GM18517 (cell line): ENCODE measurements around the gene DDX19B.
"Not testable (repeated sequence)": the region's sequence is repeated elsewhere in the genome, so short reads cannot be mapped to it uniquely, and the experiment has no call there.

Source experiments
- ATAC-seq: cut with Tn5 transposase; IDR thresholded peaks from one replicate; pipeline ENCODE4 v1.9.1; 2021; ENCODE audit warnings: mild to moderate bottlenecking, moderate library complexity; ENCODE audit not compliant: unreplicated experiment

The DDX19B gene

DNA sequence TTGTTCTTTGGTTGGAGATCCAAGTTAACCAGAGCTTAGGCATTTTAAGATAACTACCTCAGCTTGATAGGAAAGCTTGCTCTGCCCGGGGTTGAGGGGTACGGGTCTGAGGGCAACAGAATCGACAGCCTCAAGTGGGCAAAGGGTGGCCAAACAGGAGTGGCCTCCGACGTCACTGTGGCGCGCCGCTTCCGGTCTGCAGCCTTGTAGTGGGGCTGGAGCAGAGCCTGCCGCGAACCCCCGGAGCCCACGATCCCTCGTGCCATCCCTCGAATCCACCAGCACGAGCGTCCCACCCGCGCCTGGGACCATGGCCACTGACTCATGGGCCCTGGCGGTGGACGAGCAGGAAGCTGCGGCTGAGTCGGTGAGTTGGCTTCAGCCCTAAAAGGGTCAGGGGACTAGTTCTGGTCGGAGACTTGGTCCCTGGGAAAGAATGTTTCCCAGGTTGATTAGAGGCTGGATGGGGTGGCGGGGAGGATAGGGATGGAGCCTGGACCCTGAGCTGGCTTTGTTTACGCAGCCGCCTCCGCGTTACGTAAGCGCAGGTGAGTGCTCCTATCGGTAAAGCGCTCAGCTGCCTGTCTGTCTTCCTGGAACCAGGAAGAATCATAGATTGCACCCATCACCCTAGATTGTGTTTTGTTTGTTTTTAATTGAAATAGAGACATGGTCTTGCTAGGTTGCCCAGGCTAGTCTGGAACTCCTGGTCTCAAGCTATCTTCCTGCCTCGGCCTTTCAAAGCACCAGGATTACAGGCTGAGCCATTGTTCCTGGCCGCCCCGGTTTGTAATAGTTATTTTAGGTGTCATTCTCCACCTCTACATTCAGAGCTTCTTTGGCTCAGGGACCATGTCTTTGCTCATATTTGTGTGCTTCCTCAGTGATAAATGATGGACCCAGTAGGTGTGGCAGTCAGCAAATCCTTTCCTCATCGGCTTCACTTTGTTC lies at the start of gene DDX19B:
TSS of gene DDX19B (plus strand) at position 199 of the 951 bp plus-strand sequence. CDS start at position 311, 112 bp downstream.
- ATAC-seq, result peak; percentile 64

- not testable (repeated sequence) for ATAC-seq
Observed at GRCh38 chr16:70249697-70250096, 49.3 kb upstream of the DDX19B start.

GRCh38 chr16:70250748-70251628 lies 48.0 kb upstream of the DDX19B start:
- ATAC-seq, result peak; percentile 33

DNA sequence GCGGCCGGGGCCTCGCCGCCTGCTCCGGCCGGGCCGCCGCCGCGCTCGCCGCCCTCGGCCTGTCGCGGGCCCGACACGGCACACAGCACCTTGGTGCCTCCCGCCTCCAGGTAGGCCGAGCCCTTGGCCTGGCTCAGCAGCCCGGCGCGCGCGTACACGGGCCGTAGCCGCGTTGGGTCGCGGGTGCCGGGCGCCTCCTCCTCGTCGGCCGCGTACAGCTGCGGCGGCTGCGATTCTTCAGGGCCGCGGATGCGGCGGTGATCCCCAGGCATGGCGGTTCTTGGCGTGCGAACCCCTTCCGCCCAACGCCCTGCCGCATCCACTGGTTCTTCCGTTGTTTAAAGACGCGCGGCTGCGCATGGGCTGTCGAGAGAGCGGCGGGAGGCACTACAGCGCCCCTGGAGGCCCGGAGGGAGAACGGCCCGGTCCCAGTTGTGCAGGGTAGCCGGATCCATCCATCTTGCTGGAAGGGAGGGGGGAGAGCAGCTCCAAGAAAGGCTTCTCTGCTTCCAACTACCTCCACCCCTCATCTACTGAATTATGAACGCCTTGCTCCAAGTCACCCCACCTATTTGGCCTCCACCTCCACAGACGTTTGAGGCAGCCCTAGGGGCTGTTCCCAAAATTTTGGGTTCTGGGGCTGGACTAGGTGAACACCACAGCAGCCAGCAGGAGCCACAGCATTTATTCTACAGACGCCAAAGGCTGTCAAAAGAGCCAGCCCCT lies 47.2 kb upstream of the DDX19B start, which contains the start of gene EXOSC6:
TSS of gene EXOSC6 (minus strand) at position 312 of the 726 bp plus-strand sequence. CDS start at position 272, 40 bp downstream.
- peak; percentile 82 for ATAC-seq

GRCh38 chr16:70252355-70252988 lies 46.5 kb upstream of the DDX19B start:
- no peak for ATAC-seq

- ATAC-seq, result no peak
Observed at GRCh38 chr16:70253291-70254106, 45.5 kb upstream of the DDX19B start.

GRCh38 chr16:70254180-70254964 lies 44.6 kb upstream of the DDX19B start:
- ATAC-seq, result no peak

GRCh38 chr16:70254965-70255286 lies 44.1 kb upstream of the DDX19B start:
- no peak for ATAC-seq

DNA sequence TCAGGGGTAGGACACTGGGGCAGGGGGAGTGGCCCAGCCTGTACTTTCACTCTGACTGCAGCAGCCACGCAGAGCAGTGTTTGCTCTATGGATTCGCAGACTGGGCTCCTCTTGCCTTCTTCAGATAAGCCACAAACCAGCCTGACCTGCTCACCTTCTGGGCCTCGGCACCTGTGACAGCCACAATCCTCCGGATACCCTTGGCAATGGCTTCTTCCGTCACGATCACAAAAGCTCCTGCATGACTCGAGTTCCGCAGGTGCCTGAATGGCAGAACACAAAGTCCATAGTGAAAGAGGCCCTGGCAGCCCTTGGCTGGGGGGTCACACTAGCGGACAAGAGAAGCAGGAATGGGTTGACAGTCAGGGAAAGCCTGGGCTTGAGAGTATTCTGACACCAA lies 43.4 kb upstream of the DDX19B start:
- no peak for ATAC-seq

- no peak for ATAC-seq
Observed at GRCh38 chr16:70257391-70257790, 41.6 kb upstream of the DDX19B start.

DNA sequence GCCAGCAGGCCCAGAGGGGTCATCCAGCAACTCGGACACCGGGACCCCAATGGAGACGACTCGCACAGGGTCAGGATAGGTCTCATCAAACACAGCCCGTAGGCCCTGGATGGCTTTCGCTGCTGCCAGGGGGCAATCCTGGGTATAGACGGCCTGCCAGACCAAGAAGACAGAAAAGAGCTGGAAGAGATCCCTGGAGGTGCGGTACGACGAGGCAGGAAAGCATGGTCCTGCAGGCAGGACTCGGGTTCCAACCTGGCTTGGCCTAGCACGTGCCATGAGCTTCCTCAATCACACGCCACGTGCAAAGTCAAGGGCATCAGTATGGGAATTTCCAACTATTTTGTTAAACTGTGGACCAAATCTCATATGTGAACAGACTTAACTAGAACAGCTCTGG lies 40.9 kb upstream of the DDX19B start:
- ATAC-seq, result no peak

GRCh38 chr16:70258946-70259345 lies 40.0 kb upstream of the DDX19B start:
- no peak for ATAC-seq

DNA sequence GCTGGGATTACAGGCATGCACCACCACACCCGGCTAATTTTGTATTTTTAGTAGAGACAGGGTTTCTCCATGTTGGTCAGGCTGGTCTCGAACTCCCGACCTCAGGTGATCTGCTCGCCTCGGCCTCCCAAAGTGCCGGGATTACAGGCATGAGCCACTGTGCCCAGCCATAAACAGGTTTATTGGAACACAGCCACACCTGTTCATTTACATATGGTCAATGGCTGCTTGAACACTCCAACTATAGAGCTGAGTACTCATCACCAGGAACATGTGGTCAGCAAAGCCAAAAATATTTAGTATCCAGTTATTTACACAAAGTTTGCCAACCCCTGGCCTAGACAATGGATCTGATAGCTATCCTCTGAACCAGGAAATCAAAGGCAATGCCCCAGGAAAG lies 39.1 kb upstream of the DDX19B start:
- ATAC-seq, result not testable (repeated sequence)

DNA sequence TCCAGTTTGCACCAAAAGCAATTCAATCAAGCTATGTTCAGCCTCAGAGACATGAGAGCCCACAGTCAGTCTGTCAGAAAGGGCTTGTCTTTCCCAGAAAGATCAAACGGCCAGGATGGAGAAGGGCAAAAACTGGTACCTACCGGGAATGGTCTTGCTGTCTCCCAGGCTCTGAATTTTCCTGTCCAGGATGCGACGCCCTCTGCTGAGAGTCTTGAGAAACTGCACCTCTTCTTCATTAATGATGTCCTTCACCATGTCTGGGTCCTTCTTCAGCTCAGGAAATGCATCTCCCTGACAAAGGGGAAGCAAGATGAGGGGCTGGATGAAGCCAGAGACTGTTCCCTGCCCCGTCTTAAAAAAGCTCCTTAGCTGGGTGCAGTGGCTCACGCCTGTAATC lies 31.5 kb upstream of the DDX19B start:
- ATAC-seq, result no peak

DNA sequence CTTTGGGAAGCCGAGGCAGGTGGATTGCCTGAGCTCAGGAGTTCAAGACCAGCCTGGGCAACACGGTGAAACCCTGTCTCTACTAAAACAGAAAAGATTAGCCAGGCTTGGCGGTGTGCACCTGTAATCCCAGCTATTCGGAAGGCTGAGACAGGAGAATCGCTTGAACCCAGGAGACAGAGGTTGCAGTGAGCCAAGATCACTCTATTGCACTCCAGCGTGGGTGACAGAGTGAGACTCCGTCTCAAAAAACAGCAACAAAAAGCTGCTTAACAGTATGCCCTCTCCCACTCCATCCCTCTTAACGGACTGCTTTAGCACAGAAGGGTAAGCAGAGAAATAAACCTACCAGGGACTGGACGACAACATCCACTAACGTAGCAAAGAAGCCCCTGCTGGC lies 31.1 kb upstream of the DDX19B start:
- ATAC-seq, result not testable (repeated sequence)

- no peak for ATAC-seq
Observed at GRCh38 chr16:70269471-70269870, 29.5 kb upstream of the DDX19B start.

GRCh38 chr16:70270176-70270575 lies 28.8 kb upstream of the DDX19B start:
- ATAC-seq, result no peak

- no peak for ATAC-seq
Observed at GRCh38 chr16:70271696-70272095, 27.3 kb upstream of the DDX19B start.

DNA sequence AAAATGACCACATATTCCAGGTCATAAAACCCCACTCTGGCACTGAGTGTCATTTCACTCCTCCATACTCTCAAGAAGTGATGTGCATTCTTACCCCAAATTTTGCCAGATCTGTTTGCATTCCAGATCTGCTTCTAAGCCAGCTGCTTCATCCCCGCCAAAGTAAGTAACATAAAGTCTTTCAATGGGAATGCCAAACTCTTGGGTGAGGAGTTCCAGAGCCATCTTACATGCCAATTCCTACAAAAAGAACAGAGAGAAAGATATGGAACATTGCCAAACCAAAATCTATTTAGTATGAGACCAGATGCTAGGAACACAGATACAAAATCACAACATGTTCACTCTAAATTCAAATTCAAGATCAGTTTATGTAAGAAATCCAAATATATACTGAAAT lies 22.6 kb upstream of the DDX19B start:
- no peak for ATAC-seq
